Skeletal muscle satellite cell (primary cell): ENCODE data around the gene CTXND1.
A peak's percentile ranks its signal among the peaks of the same experiment; 100 is the strongest.
"Not testable (repeated sequence)": the region's sequence is repeated elsewhere in the genome, so short reads cannot be mapped to it uniquely, and the experiment has no call there.

Experiments used
- H3K27me3 ChIP-seq: 2 replicates; pipeline ENCODE4 v1.7.0; 2013; ENCODE audit warnings: low read length; ENCODE audit not compliant: control insufficient read depth, insufficient read depth
- H3K36me3 ChIP-seq: 2 replicates; pipeline ENCODE4 v1.7.0; 2013; ENCODE audit warnings: mild to moderate bottlenecking, control low read depth, low read length; ENCODE audit not compliant: insufficient read depth
- H3K4me1 ChIP-seq: 2 replicates; pipeline ENCODE4 v1.7.0; 2013; ENCODE audit warnings: low read length; ENCODE audit not compliant: control insufficient read depth, insufficient read depth
- H3K4me2 ChIP-seq: 2 replicates; pipeline ENCODE4 v1.7.0; 2013; ENCODE audit warnings: mild to moderate bottlenecking, low read length
- H3K4me3 ChIP-seq: 2 replicates; pipeline ENCODE4 v1.7.0; 2013; ENCODE audit warnings: low read length
- H3K9ac ChIP-seq: 2 replicates; pipeline ENCODE4 v1.7.0; 2013; ENCODE audit warnings: mild to moderate bottlenecking, low read depth, low read length, moderate library complexity
- H3K9me3 ChIP-seq: replicated peaks from 2 replicates; pipeline ENCODE4 v1.7.0; 2013; ENCODE audit warnings: mild to moderate bottlenecking, control low read depth, low read length

The CTXND1 gene

DNA sequence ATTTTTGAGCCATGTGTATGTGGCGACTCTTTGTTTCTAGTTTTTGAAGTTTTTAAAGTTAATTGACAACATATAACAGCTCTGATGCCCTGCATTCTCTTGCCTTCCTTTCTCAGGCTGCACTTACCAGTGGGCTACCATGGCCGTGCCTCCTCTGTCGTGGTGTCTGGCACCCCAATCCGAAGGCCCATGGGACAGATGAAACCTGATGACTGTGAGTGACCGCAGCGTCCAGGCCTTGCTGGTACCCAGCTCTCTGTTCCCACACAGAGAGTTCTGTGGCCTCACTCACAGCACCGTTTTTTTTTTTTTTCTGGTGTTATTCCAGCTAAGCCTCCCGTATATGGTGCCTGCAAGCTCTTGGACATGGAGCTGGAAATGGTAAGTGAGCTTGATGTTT is 84.1 kb downstream of the CTXND1 start:
- no peaks in the 10 kb centered on the region for H3K27me3 ChIP-seq
- H3K4me3 ChIP-seq: no peak overlapping the region
- no peak overlapping the region for H3K9ac ChIP-seq
- no peak overlapping the region for H3K4me2 ChIP-seq
- no peaks in the 10 kb centered on the region for H3K9me3 ChIP-seq
- H3K36me3 ChIP-seq: peaks cover 1% of the 10 kb centered on the region
- H3K4me1 ChIP-seq: peaks cover 2% of the 10 kb centered on the region

DNA sequence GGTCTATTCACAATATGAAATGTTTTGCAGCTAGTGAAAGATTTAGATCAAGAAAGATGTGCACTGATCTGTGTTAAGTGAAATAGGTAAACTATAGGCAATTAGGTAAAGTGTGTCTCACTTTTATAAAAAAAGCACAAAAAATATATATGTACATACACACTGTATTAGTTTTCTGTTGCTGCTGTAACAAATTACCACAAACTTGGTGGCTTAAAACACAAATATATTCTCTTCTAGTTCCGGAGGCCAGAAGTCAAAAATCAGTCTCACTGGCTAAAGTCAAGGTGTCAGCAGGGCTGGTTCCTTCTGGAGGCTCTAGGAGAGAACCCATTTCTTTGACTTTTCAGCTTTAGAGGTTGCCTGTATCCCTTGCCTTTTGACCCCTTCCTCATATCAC is 88.1 kb downstream of the CTXND1 start:
- peaks cover 15% of the 10 kb centered on the region for H3K4me1 ChIP-seq
- no peaks in the 10 kb centered on the region for H3K9me3 ChIP-seq
- no peak overlapping the region for H3K4me2 ChIP-seq
- no peak overlapping the region for H3K4me3 ChIP-seq
- H3K27me3 ChIP-seq: no peaks in the 10 kb centered on the region
- peaks cover 23% of the 10 kb centered on the region for H3K36me3 ChIP-seq
- H3K9ac ChIP-seq: no peak overlapping the region

DNA sequence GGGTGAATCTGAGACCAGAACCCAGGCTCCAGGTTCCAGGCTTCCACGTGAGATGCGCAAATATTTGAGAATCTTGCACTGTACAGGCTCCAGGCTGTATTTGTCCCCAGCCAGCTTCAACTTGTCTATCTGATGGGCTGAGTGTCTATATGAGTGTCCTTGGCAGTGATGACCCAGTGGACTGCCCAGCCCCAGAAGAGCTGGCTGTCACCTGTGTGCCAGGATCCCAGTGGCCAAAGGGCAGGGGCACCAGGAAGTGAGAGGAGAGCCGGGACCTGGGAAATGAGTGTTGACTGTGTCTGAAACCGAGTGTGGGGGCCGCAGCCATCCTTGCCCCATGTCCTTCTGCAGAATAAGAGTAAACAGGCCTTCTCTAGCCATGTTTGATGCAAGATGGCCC is 88.8 kb downstream of the CTXND1 start:
- peaks cover 15% of the 10 kb centered on the region for H3K4me1 ChIP-seq
- H3K36me3 ChIP-seq: peaks cover 23% of the 10 kb centered on the region
- H3K9me3 ChIP-seq: no peaks in the 10 kb centered on the region
- no peak overlapping the region for H3K4me3 ChIP-seq
- H3K9ac ChIP-seq: no peak overlapping the region
- no peaks in the 10 kb centered on the region for H3K27me3 ChIP-seq
- H3K4me2 ChIP-seq: no peak overlapping the region

DNA sequence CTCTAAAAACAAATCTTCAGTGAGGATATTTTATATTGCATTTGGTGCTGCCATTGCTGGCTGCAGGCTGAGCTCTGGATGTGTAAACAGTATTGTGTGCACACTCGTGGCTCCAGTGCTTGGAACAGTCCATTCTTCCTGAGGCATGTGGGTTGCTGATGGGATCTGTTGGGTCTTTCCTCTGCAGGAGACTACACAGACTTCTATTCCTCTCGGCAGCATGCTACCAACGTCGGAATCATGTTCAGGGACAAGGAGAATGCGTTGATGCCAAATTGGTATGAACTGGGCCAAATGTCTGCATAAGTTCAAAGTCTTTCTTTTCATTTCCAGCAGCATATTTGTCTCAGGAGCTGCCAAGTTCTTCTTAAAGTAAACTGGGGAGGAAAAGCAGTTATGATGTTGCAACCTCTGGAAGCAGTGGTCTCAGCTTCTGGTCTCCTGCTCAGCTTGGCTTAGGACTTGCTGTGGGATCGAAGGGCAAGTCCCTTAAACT is 89.9 kb downstream of the CTXND1 start:
- Histone ChIP-seq H3K36me3 (peaks cover 23% of the 10 kb centered on the region), H3K9ac (no peak overlapping the region), H3K4me2 (no peak overlapping the region), H3K9me3 (no peaks in the 10 kb centered on the region), H3K27me3 (no peaks in the 10 kb centered on the region), H3K4me3 (no peak overlapping the region), H3K4me1 (peaks cover 15% of the 10 kb centered on the region)

DNA sequence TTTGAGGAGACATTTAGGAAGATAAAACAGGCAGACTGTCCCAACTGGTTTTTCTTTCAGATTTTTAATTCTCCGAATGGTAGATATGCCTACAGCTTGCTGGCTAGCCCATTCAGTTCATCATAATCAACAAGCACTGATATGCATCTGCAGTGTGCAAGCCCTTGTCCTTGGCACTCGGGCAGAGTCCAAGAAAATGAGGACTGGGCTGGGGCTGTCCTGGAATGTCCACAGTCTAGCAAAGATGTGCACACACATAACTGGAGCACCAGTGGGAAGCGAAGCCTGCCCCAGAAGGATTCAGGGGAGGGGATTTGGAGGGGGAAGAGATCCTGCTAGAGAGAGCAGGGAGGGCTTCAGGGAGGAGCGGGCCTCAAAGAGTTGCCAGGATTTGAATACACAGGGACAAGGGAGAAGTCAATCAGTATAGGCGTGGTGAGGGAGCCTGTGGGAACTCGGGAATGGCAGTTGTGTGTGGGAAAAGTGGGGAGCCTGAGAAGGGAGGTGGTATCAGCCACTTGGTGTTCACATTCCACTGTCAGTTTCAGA is 90.5 kb downstream of the CTXND1 start:
- Histone ChIP-seq H3K9me3 (no peaks in the 10 kb centered on the region), H3K4me2 (no peak overlapping the region), H3K4me1 (peaks cover 15% of the 10 kb centered on the region), H3K9ac (no peak overlapping the region), H3K36me3 (peaks cover 23% of the 10 kb centered on the region), H3K4me3 (no peak overlapping the region), H3K27me3 (no peaks in the 10 kb centered on the region)

DNA sequence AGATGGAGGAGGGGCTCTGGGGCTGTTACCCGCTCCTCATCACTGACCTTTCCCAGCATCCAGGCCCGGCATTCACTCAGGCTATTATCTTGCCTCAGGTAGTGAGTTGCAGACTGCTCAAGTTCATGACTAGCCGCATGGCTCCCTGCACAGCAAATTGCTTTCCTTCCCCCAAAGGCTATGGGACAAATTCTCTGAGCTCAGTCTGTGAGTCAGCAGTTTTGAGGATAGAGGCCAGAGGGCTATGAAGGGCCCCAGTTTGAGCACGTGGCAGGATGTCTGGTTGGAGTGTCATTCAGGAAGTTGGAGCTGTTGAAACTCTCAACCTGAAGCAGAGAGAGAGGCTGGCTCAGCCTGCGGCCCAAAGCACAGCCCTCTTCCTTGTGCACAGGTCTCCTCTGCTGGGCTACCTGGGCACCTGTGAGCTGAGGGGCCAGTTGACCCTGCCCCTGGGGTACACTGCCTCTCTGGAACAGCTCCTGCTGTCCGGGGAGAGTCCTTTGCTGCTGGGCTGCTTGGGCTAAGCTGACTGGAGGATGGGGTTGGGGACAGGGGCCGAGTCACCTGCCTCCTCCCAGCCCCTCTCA is 91.3 kb downstream of the CTXND1 start:
- H3K4me2 ChIP-seq: peak overlapping the region; percentile 37
- H3K4me3 ChIP-seq: no peak overlapping the region
- peak overlapping the region; percentile 52 for H3K9ac ChIP-seq
- no peaks in the 10 kb centered on the region for H3K9me3 ChIP-seq
- H3K27me3 ChIP-seq: no peaks in the 10 kb centered on the region
- peaks cover 15% of the 10 kb centered on the region for H3K4me1 ChIP-seq
- peaks cover 23% of the 10 kb centered on the region for H3K36me3 ChIP-seq

DNA sequence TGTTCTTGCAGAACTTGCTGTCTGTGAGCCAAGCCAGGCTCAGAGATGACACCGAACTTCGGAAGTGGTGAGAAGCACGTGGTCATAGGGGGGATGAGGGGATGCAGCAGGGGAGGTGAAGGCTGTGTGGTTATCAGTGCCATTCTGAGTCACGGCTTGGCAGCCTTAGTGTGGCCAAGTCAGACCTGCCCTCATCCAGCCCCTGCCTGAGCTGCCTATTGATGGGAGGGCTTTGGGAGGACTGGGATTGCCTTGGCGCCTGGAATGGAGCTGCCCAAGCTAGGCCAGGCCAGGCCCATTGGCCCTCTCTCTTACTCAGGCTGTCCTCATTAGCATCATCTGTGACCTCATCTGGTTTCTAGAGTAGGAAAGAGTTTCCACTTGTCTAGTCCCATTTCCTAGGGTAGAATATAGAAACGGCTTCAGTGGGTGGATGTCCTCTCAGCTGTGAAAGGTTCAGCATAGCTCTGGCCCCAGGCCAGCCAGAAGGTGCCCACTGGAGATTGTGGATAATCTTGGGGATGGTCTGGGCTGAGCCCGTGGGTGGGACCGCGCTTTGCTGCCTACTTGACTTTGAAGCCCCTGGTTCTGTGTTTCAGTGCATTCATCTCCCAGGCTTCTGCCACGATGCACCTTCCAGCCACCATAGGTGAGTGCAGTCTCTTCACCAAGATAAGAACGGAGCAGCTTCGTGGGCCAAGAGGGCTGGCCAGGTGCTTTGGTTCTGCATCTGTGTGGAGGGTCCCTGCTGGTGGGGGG is 92.0 kb downstream of the CTXND1 start:
- H3K4me2 ChIP-seq: peak overlapping the region; percentile 37
- peaks cover 15% of the 10 kb centered on the region for H3K4me1 ChIP-seq
- no peaks in the 10 kb centered on the region for H3K27me3 ChIP-seq
- H3K36me3 ChIP-seq: peaks cover 23% of the 10 kb centered on the region
- H3K9me3 ChIP-seq: no peaks in the 10 kb centered on the region
- no peak overlapping the region for H3K4me3 ChIP-seq
- no peak overlapping the region for H3K9ac ChIP-seq

DNA sequence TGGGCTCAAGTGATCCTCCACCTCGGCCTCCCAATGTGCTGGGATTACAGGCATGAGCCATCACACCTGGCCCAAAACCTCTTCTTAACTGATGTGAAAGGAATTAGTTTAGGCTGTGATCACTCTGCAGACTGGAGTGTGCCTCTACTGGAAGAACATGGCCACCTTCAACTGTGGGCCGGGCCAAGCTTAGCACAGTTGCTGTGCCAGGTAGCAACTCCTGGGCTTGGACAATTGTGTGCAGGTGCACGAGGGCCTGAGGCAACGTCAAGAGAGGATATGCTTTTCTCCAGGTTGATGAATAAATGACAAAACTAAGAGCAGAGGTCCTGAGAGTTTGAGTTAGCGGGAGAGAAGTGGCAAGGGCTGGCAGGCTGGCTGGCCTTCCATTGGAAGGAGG is 92.7 kb downstream of the CTXND1 start:
- H3K4me1 ChIP-seq: peaks cover 16% of the 10 kb centered on the region
- no peaks in the 10 kb centered on the region for H3K9me3 ChIP-seq

DNA sequence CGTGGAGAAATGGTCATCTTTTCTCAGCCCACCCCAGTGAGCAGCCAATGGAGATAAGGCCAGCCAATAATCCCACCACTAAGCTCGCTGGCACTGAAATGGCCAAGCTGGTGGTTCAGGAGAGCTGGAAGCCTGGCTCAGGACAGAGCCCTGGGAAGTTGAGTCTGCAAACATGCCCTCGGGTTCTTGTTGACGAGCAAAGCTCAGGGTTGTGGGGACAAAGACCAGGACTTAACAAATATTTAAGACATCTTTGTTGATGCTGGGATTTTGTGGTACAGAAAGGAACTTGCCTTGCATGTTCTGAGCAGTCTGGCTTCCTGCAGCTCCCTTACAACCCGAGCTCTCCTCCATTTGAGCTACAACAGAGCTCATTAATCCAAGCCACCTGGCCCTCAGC is 94.8 kb downstream of the CTXND1 start:
- H3K4me2 ChIP-seq: no peak overlapping the region
- H3K36me3 ChIP-seq: peaks cover 18% of the 10 kb centered on the region
- no peak overlapping the region for H3K9ac ChIP-seq
- no peaks in the 10 kb centered on the region for H3K27me3 ChIP-seq
- H3K4me1 ChIP-seq: peaks cover 28% of the 10 kb centered on the region
- H3K4me3 ChIP-seq: no peak overlapping the region
- no peaks in the 10 kb centered on the region for H3K9me3 ChIP-seq

More for the DNA sequence above, 92.7 kb downstream of the CTXND1 start:
- Histone ChIP-seq H3K4me2 (no peak overlapping the region), H3K36me3 (peaks cover 23% of the 10 kb centered on the region), H3K9ac (no peak overlapping the region), H3K27me3 (no peaks in the 10 kb centered on the region), H3K4me3 (no peak overlapping the region)

DNA sequence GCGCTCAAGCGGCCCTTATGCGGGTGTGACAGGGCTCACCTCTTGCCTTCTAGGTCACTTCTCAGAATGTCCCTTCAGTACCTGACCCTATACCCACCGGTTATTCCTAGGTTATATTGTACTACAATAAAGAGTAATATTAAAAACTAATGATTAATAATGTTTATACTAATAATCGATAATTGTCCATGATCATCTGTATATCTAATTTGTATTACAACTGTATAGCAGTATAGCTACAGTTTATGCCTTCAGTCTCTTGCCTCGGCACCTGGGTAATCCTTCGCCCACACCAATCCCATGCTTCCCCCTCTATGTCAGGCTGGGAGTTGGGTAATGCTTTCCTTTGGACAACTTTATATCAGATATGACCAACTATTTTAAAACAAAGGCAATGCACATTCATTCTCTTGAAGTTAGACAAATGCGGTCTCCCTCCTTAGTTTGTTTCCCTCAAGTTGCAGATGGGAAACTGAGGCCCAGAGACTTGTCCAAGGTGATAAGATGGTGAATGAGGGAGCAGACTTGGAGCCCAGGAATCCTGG is 95.8 kb downstream of the CTXND1 start:
- H3K36me3 ChIP-seq: peaks cover 15% of the 10 kb centered on the region
- no peak overlapping the region for H3K4me2 ChIP-seq
- H3K27me3 ChIP-seq: no peaks in the 10 kb centered on the region
- H3K4me3 ChIP-seq: no peak overlapping the region
- H3K9me3 ChIP-seq: no peaks in the 10 kb centered on the region
- peaks cover 32% of the 10 kb centered on the region for H3K4me1 ChIP-seq
- H3K9ac ChIP-seq: no peak overlapping the region

DNA sequence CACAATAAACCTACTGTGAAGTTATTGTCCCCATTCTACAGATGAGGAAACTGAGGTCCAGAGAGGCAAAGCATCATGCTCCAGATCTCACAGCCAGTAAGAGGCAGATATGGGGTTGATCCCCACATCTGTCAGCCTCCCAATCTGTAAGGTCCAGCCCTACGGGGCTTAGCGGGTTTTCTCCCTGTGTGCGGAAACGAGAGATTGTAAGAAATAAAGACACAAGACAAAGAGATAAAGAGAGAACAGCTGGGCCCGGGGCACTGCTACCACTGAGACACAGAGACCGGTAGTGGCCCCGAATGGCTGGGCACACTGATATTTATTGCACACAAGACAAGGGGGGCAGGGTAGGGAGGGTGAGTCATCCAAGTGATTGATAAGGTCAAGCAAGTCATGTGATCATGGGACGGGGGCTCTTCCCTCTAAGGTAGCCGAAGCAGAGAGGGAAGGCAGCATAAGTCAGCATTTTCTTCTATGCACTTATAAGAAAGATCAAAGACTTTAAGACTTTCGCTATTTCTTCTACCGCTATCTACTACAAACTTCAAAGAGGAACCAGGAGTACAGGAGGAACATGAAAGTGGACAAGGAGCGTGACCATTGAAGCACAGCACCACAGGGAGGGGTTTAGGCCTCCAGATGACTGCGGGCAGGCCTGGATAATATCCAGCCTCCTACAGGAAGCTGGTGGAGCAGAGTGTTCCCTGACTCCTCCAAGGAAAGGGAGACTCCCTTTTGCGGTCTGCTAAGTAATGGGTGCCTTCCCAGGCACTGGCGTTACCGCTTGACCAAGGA is 96.4 kb downstream of the CTXND1 start:
- Histone ChIP-seq H3K36me3 (peaks cover 10% of the 10 kb centered on the region), H3K4me1 (peaks cover 26% of the 10 kb centered on the region)
- H3K4me3 ChIP-seq, H3K27me3 ChIP-seq, H3K9me3 ChIP-seq, H3K9ac ChIP-seq, H3K4me2 ChIP-seq: not testable (repeated sequence)
